Trophoblast cell (in vitro differentiated cells and primary cell): Measurements from ENCODE around the gene VNN1.
A peak's percentile ranks its signal among the peaks of the same experiment; 100 is the strongest.

Source experiments
- DNase-seq, 2 donors: peaks; one replicate each; pipeline ENCODE4 v3.0.0-alpha.2; 2016
- H2AFZ ChIP-seq: 2 replicates; pipeline ENCODE4 v1.6.1; 2013; ENCODE audit warnings: low read length, moderate library complexity, mild to moderate bottlenecking; ENCODE audit not compliant: insufficient read depth, poor library complexity
- H2AK5ac ChIP-seq: 2 replicates; pipeline ENCODE4 v1.6.1; 2013; ENCODE audit warnings: mild to moderate bottlenecking, low read length
- H2BK120ac ChIP-seq: 2 replicates; pipeline ENCODE4 v1.6.1; 2013; ENCODE audit warnings: low read length, mild to moderate bottlenecking, moderate library complexity; ENCODE audit not compliant: insufficient read depth, poor library complexity
- H2BK12ac ChIP-seq: 2 replicates; pipeline ENCODE4 v1.6.1; 2013; ENCODE audit warnings: mild to moderate bottlenecking, low read length, moderate library complexity
- H2BK5ac ChIP-seq: 2 replicates; pipeline ENCODE4 v1.6.1; 2013; ENCODE audit warnings: low read length, low read depth, moderate library complexity, mild to moderate bottlenecking; ENCODE audit not compliant: poor library complexity
- H3K14ac ChIP-seq: 2 replicates; pipeline ENCODE4 v1.6.1; 2013; ENCODE audit warnings: mild to moderate bottlenecking, low read length
- H3K18ac ChIP-seq: 2 replicates; pipeline ENCODE4 v1.6.1; 2013; ENCODE audit warnings: mild to moderate bottlenecking, low read length
- H3K23ac ChIP-seq: 2 replicates; pipeline ENCODE4 v1.6.1; 2013; ENCODE audit warnings: low read length
- H3K27ac ChIP-seq: 2 replicates; pipeline ENCODE4 v1.5.1; 2013; ENCODE audit warnings: low read depth, mild to moderate bottlenecking, inconsistent platforms, low read length, moderate library complexity
- H3K27me3 ChIP-seq: 2 replicates; pipeline ENCODE4 v1.6.1; 2013; ENCODE audit warnings: inconsistent platforms, mild to moderate bottlenecking, low read length, moderate library complexity; ENCODE audit not compliant: insufficient read depth
- H3K36me3 ChIP-seq, 2 experiments: 1 replicate in 1 of 2; 2 replicates in 1 of 2; pipeline ENCODE4 v1.6.1; 2013; ENCODE audit warnings: low read length in 2 of 2, mild to moderate bottlenecking in 2 of 2, moderate library complexity in 1 of 2; ENCODE audit not compliant: insufficient read depth in 2 of 2, control insufficient read depth in 1 of 2
- H3K4ac ChIP-seq: 2 replicates; pipeline ENCODE4 v1.6.1; 2013; ENCODE audit warnings: low read depth, mild to moderate bottlenecking, low read length, moderate library complexity
- H3K4me1 ChIP-seq, 2 experiments: 1 replicate in 1 of 2; 2 replicates in 1 of 2; pipeline ENCODE4 v1.6.1; 2013; ENCODE audit warnings: low read length in 2 of 2, mild to moderate bottlenecking in 2 of 2, moderate library complexity in 1 of 2; ENCODE audit not compliant: insufficient read depth in 2 of 2, control insufficient read depth in 1 of 2
- H3K4me2 ChIP-seq: 2 replicates; pipeline ENCODE4 v1.6.1; 2013; ENCODE audit warnings: inconsistent platforms, mild to moderate bottlenecking, low read length, moderate library complexity
- H3K4me3 ChIP-seq: 2 replicates; pipeline ENCODE4 v1.5.1; 2013; ENCODE audit warnings: mild to moderate bottlenecking, low read depth, low read length, inconsistent platforms
- H3K79me1 ChIP-seq: one replicate; pipeline ENCODE4 v1.6.1; 2013; ENCODE audit warnings: low read length
- H3K79me2 ChIP-seq: 2 replicates; pipeline ENCODE4 v1.6.1; 2013; ENCODE audit warnings: low read length, mild to moderate bottlenecking; ENCODE audit not compliant: control insufficient read depth, insufficient read depth, poor library complexity
- H3K9ac ChIP-seq: 2 replicates; pipeline ENCODE4 v1.6.1; 2013; ENCODE audit warnings: mild to moderate bottlenecking, low read length
- H3K9me3 ChIP-seq: 2 replicates; pipeline ENCODE4 v1.6.1; 2013; ENCODE audit warnings: low read depth, mild to moderate bottlenecking, control low read depth, inconsistent platforms, low read length; ENCODE audit not compliant: insufficient read depth
- H4K12ac ChIP-seq: 2 replicates; pipeline ENCODE4 v1.6.1; 2013; ENCODE audit warnings: low read depth, mild to moderate bottlenecking, low read length, moderate library complexity
- H4K8ac ChIP-seq: 2 replicates; pipeline ENCODE4 v1.6.1; 2013; ENCODE audit warnings: low read depth, mild to moderate bottlenecking, low read length, moderate library complexity
- H4K91ac ChIP-seq: one replicate; pipeline ENCODE4 v1.6.1; 2013; ENCODE audit warnings: low read depth, mild to moderate bottlenecking, low read length, moderate library complexity
- WGBS: extraction: QIAGEN DNeasy Blood & Tissue Kit; methylation state at CpG from one replicate; pipeline ENCODE4 v1.1.7; 2013; ENCODE audit warnings: missing lambda C conversion rate; ENCODE audit not compliant: insufficient read length, insufficient coverage; ENCODE audit errors: extremely low coverage; 5-methylcytosine and 5-hydroxymethylcytosine counted together

VNN1 gene

GRCh38 chr6:132695773-132696172 is 18.1 kb downstream of the VNN1 start:
- Histone ChIP-seq H2BK120ac (no peak overlapping the region), H2BK12ac (no peak overlapping the region), H3K79me2 (no peaks in the 10 kb centered on the region), H4K12ac (no peak overlapping the region), H3K4me2 (no peak overlapping the region), H3K23ac (no peak overlapping the region), H3K4ac (no peak overlapping the region), H3K36me3 (no peaks in the 10 kb centered on the region), H4K91ac (no peak overlapping the region), H3K14ac (no peak overlapping the region), H3K4me3 (no peak overlapping the region), H3K27me3 (no peaks in the 10 kb centered on the region), H3K4me1 (no peaks in the 10 kb centered on the region), H3K9ac (no peak overlapping the region), H3K9me3 (no peaks in the 10 kb centered on the region), H4K8ac (no peak overlapping the region), H3K79me1 (no peaks in the 10 kb centered on the region), H3K18ac (no peak overlapping the region), H2AFZ (no peak overlapping the region), H2BK5ac (no peak overlapping the region), H3K27ac (no peak overlapping the region), H2AK5ac (no peak overlapping the region)
- no peak for DNase-seq
- WGBS, result no CpG with 5 or more reads among the region's 1 CpG

DNA sequence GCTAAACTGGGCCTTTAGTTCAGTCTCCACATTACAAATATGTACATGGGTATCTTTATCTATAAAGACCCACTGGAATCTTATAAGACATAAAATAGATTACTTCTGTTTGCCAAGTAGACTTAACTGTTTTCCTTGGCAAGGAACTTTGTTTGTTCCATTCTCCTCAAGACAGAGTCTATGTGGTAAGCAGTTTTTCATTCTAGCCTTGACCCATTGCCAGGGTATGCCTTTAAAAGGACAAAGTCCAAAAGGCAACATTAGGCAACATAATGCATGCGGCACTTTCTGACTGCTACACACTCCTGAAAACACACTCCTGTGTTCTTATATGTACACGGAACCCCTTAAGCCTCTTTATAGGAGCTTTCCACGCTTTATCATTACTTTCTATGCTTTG is 20.4 kb downstream of the VNN1 start:
- Histone ChIP-seq H4K8ac (no peak overlapping the region), H3K27me3 (no peaks in the 10 kb centered on the region), H3K4ac (no peak overlapping the region), H3K9me3 (no peaks in the 10 kb centered on the region), H3K18ac (no peak overlapping the region), H3K79me1 (no peaks in the 10 kb centered on the region), H3K23ac (no peak overlapping the region), H3K4me2 (no peak overlapping the region), H3K79me2 (no peaks in the 10 kb centered on the region), H3K9ac (no peak overlapping the region), H3K4me1 (no peaks in the 10 kb centered on the region), H2BK5ac (no peak overlapping the region), H4K12ac (no peak overlapping the region), H3K36me3 (no peaks in the 10 kb centered on the region), H3K27ac (no peak overlapping the region), H3K14ac (no peak overlapping the region), H2AK5ac (no peak overlapping the region), H2AFZ (no peak overlapping the region), H4K91ac (no peak overlapping the region), H3K4me3 (no peak overlapping the region), H2BK120ac (no peak overlapping the region), H2BK12ac (no peak overlapping the region)
- no CpG with 5 or more reads among the region's 3 CpGs for WGBS
- no peak for DNase-seq

DNA sequence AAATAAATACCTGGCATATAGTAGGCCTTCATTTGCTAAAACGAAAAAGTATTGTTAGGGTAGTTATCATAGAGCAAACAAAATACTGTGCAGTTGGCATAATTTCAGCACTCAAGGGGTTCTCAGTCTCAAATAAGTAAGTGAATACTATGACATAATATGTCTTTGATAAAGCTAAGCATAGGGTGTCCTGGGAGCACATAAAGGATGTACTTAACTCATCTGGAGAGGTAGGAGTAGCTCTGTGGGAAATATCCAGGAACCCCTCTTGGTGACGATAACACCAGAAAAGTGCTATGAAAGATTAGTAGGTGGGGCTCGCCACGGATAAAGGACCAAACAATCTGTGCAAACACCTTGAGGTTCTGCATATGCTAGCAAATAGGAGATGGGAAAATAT is 23.2 kb downstream of the VNN1 start:
- Histone ChIP-seq H2BK5ac (no peak overlapping the region), H3K36me3 (no peaks in the 10 kb centered on the region), H3K4me3 (no peak overlapping the region), H3K4me2 (no peak overlapping the region), H3K4ac (no peak overlapping the region), H3K79me2 (no peaks in the 10 kb centered on the region), H2AFZ (no peak overlapping the region), H3K27ac (no peak overlapping the region), H4K12ac (no peak overlapping the region), H3K4me1 (no peaks in the 10 kb centered on the region), H3K9me3 (no peaks in the 10 kb centered on the region), H2BK12ac (no peak overlapping the region), H4K8ac (no peak overlapping the region), H3K9ac (no peak overlapping the region), H4K91ac (no peak overlapping the region), H3K14ac (no peak overlapping the region), H3K27me3 (no peaks in the 10 kb centered on the region), H2BK120ac (no peak overlapping the region), H3K18ac (no peak overlapping the region), H2AK5ac (no peak overlapping the region), H3K23ac (no peak overlapping the region), H3K79me1 (no peaks in the 10 kb centered on the region)
- DNase-seq, result no peak
- no CpG with 5 or more reads among the region's 4 CpGs for WGBS

DNA sequence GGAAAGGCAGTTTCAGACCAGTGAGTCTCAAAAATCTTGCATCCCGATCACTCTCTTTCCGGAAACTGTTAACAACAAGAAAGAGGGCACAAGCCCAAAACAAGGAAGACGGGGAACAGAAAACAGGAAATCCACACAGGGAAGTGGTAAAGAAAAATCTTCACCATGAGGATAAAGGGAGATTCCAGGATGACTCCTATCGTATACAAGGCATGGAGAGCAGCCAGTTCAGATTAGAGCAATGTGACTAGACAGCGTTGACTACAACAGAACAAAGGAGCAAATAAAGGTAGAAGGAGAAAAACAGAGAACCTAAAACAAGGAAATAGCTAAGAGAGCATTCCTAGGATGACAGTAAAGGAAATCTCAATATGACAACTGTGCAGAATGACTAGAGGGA is 26.5 kb downstream of the VNN1 start:
- Histone ChIP-seq H3K9ac (no peak overlapping the region), H2BK120ac (no peak overlapping the region), H3K79me1 (no peaks in the 10 kb centered on the region), H3K36me3 (no peaks in the 10 kb centered on the region), H2BK12ac (no peak overlapping the region), H4K91ac (no peak overlapping the region), H3K27ac (no peak overlapping the region), H2BK5ac (no peak overlapping the region), H3K4me1 (peaks cover 0 to 4% of the 10 kb centered on the region in 2 experiments), H3K23ac (no peak overlapping the region), H2AFZ (no peak overlapping the region), H3K27me3 (no peaks in the 10 kb centered on the region), H3K79me2 (no peaks in the 10 kb centered on the region), H4K12ac (no peak overlapping the region), H3K18ac (no peak overlapping the region), H4K8ac (no peak overlapping the region), H2AK5ac (no peak overlapping the region), H3K4me3 (no peak overlapping the region), H3K4me2 (no peak overlapping the region), H3K9me3 (no peaks in the 10 kb centered on the region), H3K4ac (no peak overlapping the region), H3K14ac (no peak overlapping the region)
- peak; percentile 41 to 72 for DNase-seq
- WGBS, result no CpG with 5 or more reads among the region's 5 CpGs
